ENCODE results near the gene C1orf167. TPM values are rescaled to one million over a fixed set of nuclear protein-coding genes. Genes with fewer than 3 reads are reported as not detected.

The C1orf167 gene
- total and polyA plus RNA-seq, 2 of the 8 experiments (the other 6 are each of a cell fraction or from before 2014, with no cell fraction given): 0.70 to 1.3 TPM

- TF ChIP-seq CHD7 (IDR thresholded peaks at IDR 0.05; ENCODE audit: insufficient replicate concordance, low read length): no peak
- no peak for TF ChIP-seq ASH2L (IDR thresholded peaks at IDR 0.05; ENCODE audit: low read length)
- TF ChIP-seq SAP30 (IDR thresholded peaks at IDR 0.05; ENCODE audit: insufficient read depth, insufficient replicate concordance, low read length): no peak
- no peak for TF ChIP-seq BACH1 (IDR thresholded peaks at IDR 0.05; ENCODE audit: low read length)
- TF ChIP-seq CTCF (IDR thresholded peaks at IDR 0.05; ENCODE audit: control extremely low read depth in 1 of 3, insufficient read depth in 1 of 3, low read depth in 1 of 3, low read length in 3 of 3): no peak
- TF ChIP-seq KDM1A (IDR thresholded peaks at IDR 0.05; ENCODE audit: borderline replicate concordance, low read length): no peak
- no peak for TF ChIP-seq KDM4A (IDR thresholded peaks at IDR 0.05; ENCODE audit: low read depth, low read length, severe bottlenecking)
Observed at GRCh38 chr1:11765661-11766428, 3.9 kb downstream of the C1orf167 start (continued).
